Iris pigment epithelial cell (primary cell): ENCODE measurements around the gene VTCN1.
"Not testable (repeated sequence)": the region's sequence is repeated elsewhere in the genome, so short reads cannot be mapped to it uniquely, and the experiment has no call there.

Experiments used
- DNase-seq: peaks from one replicate; pipeline ENCODE4 v3.0.0-alpha.2; 2011; ENCODE audit warnings: low read depth

VTCN1 gene

GRCh38 chr1:117166076-117166475 lies 44.7 kb downstream of the VTCN1 start:
- peak; percentile 89 for DNase-seq

GRCh38 chr1:117164209-117164608 lies 46.5 kb downstream of the VTCN1 start:
- DNase-seq: no peak

GRCh38 chr1:117162816-117163215 lies 47.9 kb downstream of the VTCN1 start:
- DNase-seq: no peak

GRCh38 chr1:117161887-117162286 lies 48.8 kb downstream of the VTCN1 start:
- DNase-seq: no peak

- not testable (repeated sequence) for DNase-seq
Measured at GRCh38 chr1:117151305-117151704, 59.4 kb downstream of the VTCN1 start.

GRCh38 chr1:117150316-117150715 lies 60.4 kb downstream of the VTCN1 start:
- DNase-seq: peak; percentile 77

- peak; percentile 59 for DNase-seq
Measured at GRCh38 chr1:117147856-117148588, 62.7 kb downstream of the VTCN1 start.

GRCh38 chr1:117147341-117147831 lies 63.3 kb downstream of the VTCN1 start:
- no peak for DNase-seq

- DNase-seq: peak; percentile 92
Measured at GRCh38 chr1:117146575-117147340, 64.0 kb downstream of the VTCN1 start.

- DNase-seq: no peak
Measured at GRCh38 chr1:117146072-117146471, 64.7 kb downstream of the VTCN1 start.

- no peak for DNase-seq
Measured at GRCh38 chr1:117143871-117144270, 66.9 kb downstream of the VTCN1 start.

GRCh38 chr1:117143172-117143571 lies 67.6 kb downstream of the VTCN1 start:
- no peak for DNase-seq

GRCh38 chr1:117142200-117142599 lies 68.5 kb downstream of the VTCN1 start:
- peak; percentile 9 for DNase-seq

GRCh38 chr1:117138561-117138960 lies 72.2 kb downstream of the VTCN1 start:
- DNase-seq: no peak

- DNase-seq: no peak
Measured at GRCh38 chr1:117138106-117138505, 72.6 kb downstream of the VTCN1 start.

GRCh38 chr1:117137281-117137855 lies 73.4 kb downstream of the VTCN1 start:
- no peak for DNase-seq

- no peak for DNase-seq
Measured at GRCh38 chr1:117136749-117137148, 74.0 kb downstream of the VTCN1 start.

GRCh38 chr1:117135329-117135728 lies 75.4 kb downstream of the VTCN1 start:
- no peak for DNase-seq

- DNase-seq: no peak
Measured at GRCh38 chr1:117130526-117130925, 80.2 kb downstream of the VTCN1 start.

GRCh38 chr1:117128323-117129079 lies 82.2 kb downstream of the VTCN1 start:
- DNase-seq: peak; percentile 61

GRCh38 chr1:117127795-117128194 lies 82.9 kb downstream of the VTCN1 start:
- peak; percentile 43 for DNase-seq

GRCh38 chr1:117124661-117125060 lies 86.1 kb downstream of the VTCN1 start:
- DNase-seq: no peak
